ENCODE measurements around the gene TMEM138. TPM values are rescaled to one million over a fixed set of nuclear protein-coding genes. Genes with fewer than 3 reads are reported as not detected.

The TMEM138 gene
- total and polyA plus RNA-seq, 2 of the 13 experiments (the other 11 are each of a cell fraction or from before 2014, with no cell fraction given): 43.5 to 61.0 TPM

- TF ChIP-seq ZXDC (CRISPR knock-in tag; IDR thresholded peaks at IDR 0.05): no peak
- no peak for TF ChIP-seq SKIL (CRISPR knock-in tag; IDR thresholded peaks at IDR 0.05; ENCODE audit: borderline replicate concordance)
- no peak for TF ChIP-seq ZNF253 (CRISPR knock-in tag; IDR thresholded peaks at IDR 0.05; ENCODE audit: borderline replicate concordance)
- TF ChIP-seq ZNF556 (CRISPR knock-in tag; IDR thresholded peaks at IDR 0.05; ENCODE audit: borderline replicate concordance): peak; percentile 99
- TF ChIP-seq, protein P1, sequence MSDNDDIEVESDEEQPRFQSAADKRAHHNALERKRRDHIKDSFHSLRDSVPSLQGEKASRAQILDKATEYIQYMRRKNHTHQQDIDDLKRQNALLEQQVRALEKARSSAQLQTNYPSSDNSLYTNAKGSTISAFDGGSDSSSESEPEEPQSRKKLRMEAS (IDR thresholded peaks at IDR 0.05): peak; percentile 49; the same call in 1 of the 2 replicates
- TF ChIP-seq, protein P2, sequence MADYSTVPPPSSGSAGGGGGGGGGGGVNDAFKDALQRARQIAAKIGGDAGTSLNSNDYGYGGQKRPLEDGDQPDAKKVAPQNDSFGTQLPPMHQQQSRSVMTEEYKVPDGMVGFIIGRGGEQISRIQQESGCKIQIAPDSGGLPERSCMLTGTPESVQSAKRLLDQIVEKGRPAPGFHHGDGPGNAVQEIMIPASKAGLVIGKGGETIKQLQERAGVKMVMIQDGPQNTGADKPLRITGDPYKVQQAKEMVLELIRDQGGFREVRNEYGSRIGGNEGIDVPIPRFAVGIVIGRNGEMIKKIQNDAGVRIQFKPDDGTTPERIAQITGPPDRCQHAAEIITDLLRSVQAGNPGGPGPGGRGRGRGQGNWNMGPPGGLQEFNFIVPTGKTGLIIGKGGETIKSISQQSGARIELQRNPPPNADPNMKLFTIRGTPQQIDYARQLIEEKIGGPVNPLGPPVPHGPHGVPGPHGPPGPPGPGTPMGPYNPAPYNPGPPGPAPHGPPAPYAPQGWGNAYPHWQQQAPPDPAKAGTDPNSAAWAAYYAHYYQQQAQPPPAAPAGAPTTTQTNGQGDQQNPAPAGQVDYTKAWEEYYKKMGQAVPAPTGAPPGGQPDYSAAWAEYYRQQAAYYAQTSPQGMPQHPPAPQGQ (CRISPR knock-in tag; IDR thresholded peaks at IDR 0.05; ENCODE audit: borderline replicate concordance): no peak
- TF ChIP-seq MAF1 (CRISPR knock-in tag; IDR thresholded peaks at IDR 0.05; ENCODE audit: borderline replicate concordance): 0 out of 2 replicates have a peak, but pooled peaks have one; percentile 6
- peak; percentile 37 for TF ChIP-seq ZNF18 (CRISPR knock-in tag; IDR thresholded peaks at IDR 0.05; ENCODE audit: insufficient replicate concordance)
- TF ChIP-seq XBP1 (CRISPR knock-in tag; IDR thresholded peaks at IDR 0.05): no peak
- TF ChIP-seq CBX5 (CRISPR knock-in tag; IDR thresholded peaks at IDR 0.05; ENCODE audit: borderline replicate concordance): no peak; the same call in 1 of the 2 replicates
- TF ChIP-seq NFAT5 (CRISPR knock-in tag; IDR thresholded peaks at IDR 0.05): no peak
- TF ChIP-seq KLF11 (CRISPR knock-in tag; IDR thresholded peaks at IDR 0.05): no peak
- TF ChIP-seq DPF2 (CRISPR knock-in tag; IDR thresholded peaks at IDR 0.05; ENCODE audit: borderline replicate concordance, low read depth): no peak
These were observed 25.8 kb upstream of the TMEM138 start (continued) for GRCh38 chr11:61336171-61336935.
